Measurements from ENCODE around the gene MARCHF3. TPM values are rescaled to one million over a fixed set of nuclear protein-coding genes. Genes with fewer than 3 reads are reported as not detected.

Gene MARCHF3
- total and polyA plus RNA-seq, 2 of the 13 experiments (the other 11 are each of a cell fraction or from before 2014, with no cell fraction given): 4.8 to 11.9 TPM

DNA sequence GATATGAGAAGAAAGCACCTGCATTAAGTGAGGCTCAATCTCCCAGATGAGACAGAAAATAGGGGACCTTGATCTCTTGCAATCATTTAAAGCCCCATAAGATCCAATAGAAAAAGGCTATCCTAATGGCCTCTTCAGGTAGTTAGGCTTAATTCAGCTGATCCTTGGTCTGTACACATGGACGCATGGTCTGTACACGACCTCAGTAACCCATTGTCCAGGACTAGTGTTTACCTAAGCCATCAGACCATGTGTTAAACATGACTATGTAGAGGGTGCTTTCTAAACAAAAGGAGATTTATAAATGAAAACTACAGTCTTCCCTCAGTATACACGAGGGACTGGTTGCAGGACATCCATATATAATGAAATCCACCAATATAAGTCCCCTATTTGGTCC, 7.5 kb downstream of the MARCHF3 start (continued):
- TF ChIP-seq SOX5 (CRISPR knock-in tag; IDR thresholded peaks at IDR 0.05; ENCODE audit: borderline replicate concordance) (peak; percentile 95), ZNF761 (CRISPR knock-in tag; conservative IDR thresholded peaks at IDR 0.05) (no peak), KLF15 (CRISPR knock-in tag; IDR thresholded peaks at IDR 0.05; ENCODE audit: borderline replicate concordance) (no peak), CHD4 (IDR thresholded peaks at IDR 0.05; ENCODE audit: borderline replicate concordance, low read length) (no peak), HIVEP1 (CRISPR knock-in tag; IDR thresholded peaks at IDR 0.05) (no peak), ZNF713 (CRISPR knock-in tag; IDR thresholded peaks at IDR 0.05) (no peak), PHF21A (CRISPR knock-in tag; IDR thresholded peaks at IDR 0.05) (no peak), HMG20A (CRISPR knock-in tag; IDR thresholded peaks at IDR 0.05; ENCODE audit: borderline replicate concordance) (peak; percentile 85; the same call in 1 of the 2 replicates), ZMYM3 (CRISPR knock-in tag; IDR thresholded peaks at IDR 0.05) (no peak), RFXANK (CRISPR knock-in tag; IDR thresholded peaks at IDR 0.05) (no peak), SALL1 (CRISPR knock-in tag; IDR thresholded peaks at IDR 0.05) (peak; percentile 38; the same call in 1 of the 2 replicates), GTF2F1 (IDR thresholded peaks at IDR 0.05; ENCODE audit: low read length) (no peak), JUN (CRISPR knock-in tag; IDR thresholded peaks at IDR 0.05) (no peak), ARNT2 (CRISPR knock-in tag; IDR thresholded peaks at IDR 0.05; ENCODE audit: low read depth) (no peak), RARA (CRISPR knock-in tag; IDR thresholded peaks at IDR 0.05) (peak; percentile 80)
- TF ChIP-seq, protein P1, sequence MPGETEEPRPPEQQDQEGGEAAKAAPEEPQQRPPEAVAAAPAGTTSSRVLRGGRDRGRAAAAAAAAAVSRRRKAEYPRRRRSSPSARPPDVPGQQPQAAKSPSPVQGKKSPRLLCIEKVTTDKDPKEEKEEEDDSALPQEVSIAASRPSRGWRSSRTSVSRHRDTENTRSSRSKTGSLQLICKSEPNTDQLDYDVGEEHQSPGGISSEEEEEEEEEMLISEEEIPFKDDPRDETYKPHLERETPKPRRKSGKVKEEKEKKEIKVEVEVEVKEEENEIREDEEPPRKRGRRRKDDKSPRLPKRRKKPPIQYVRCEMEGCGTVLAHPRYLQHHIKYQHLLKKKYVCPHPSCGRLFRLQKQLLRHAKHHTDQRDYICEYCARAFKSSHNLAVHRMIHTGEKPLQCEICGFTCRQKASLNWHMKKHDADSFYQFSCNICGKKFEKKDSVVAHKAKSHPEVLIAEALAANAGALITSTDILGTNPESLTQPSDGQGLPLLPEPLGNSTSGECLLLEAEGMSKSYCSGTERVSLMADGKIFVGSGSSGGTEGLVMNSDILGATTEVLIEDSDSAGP (CRISPR knock-in tag; IDR thresholded peaks at IDR 0.05; ENCODE audit: borderline replicate concordance): no peak
- TF ChIP-seq, protein P2, sequence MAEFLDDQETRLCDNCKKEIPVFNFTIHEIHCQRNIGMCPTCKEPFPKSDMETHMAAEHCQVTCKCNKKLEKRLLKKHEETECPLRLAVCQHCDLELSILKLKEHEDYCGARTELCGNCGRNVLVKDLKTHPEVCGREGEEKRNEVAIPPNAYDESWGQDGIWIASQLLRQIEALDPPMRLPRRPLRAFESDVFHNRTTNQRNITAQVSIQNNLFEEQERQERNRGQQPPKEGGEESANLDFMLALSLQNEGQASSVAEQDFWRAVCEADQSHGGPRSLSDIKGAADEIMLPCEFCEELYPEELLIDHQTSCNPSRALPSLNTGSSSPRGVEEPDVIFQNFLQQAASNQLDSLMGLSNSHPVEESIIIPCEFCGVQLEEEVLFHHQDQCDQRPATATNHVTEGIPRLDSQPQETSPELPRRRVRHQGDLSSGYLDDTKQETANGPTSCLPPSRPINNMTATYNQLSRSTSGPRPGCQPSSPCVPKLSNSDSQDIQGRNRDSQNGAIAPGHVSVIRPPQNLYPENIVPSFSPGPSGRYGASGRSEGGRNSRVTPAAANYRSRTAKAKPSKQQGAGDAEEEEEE (CRISPR knock-in tag; IDR thresholded peaks at IDR 0.05; ENCODE audit: borderline replicate concordance): no peak
- TF ChIP-seq, protein P3, sequence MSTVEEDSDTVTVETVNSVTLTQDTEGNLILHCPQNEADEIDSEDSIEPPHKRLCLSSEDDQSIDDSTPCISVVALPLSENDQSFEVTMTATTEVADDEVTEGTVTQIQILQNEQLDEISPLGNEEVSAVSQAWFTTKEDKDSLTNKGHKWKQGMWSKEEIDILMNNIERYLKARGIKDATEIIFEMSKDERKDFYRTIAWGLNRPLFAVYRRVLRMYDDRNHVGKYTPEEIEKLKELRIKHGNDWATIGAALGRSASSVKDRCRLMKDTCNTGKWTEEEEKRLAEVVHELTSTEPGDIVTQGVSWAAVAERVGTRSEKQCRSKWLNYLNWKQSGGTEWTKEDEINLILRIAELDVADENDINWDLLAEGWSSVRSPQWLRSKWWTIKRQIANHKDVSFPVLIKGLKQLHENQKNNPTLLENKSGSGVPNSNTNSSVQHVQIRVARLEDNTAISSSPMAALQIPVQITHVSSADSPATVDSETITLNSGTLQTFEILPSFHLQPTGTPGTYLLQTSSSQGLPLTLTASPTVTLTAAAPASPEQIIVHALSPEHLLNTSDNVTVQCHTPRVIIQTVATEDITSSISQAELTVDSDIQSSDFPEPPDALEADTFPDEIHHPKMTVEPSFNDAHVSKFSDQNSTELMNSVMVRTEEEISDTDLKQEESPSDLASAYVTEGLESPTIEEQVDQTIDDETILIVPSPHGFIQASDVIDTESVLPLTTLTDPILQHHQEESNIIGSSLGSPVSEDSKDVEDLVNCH (CRISPR knock-in tag; IDR thresholded peaks at IDR 0.05): no peak
- TF ChIP-seq, protein P4, sequence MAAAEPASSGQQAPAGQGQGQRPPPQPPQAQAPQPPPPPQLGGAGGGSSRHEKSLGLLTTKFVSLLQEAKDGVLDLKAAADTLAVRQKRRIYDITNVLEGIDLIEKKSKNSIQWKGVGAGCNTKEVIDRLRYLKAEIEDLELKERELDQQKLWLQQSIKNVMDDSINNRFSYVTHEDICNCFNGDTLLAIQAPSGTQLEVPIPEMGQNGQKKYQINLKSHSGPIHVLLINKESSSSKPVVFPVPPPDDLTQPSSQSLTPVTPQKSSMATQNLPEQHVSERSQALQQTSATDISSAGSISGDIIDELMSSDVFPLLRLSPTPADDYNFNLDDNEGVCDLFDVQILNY (CRISPR knock-in tag; conservative IDR thresholded peaks at IDR 0.05): no peak
- TF ChIP-seq, protein P5, sequence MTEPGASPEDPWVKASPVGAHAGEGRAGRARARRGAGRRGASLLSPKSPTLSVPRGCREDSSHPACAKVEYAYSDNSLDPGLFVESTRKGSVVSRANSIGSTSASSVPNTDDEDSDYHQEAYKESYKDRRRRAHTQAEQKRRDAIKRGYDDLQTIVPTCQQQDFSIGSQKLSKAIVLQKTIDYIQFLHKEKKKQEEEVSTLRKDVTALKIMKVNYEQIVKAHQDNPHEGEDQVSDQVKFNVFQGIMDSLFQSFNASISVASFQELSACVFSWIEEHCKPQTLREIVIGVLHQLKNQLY (CRISPR knock-in tag; IDR thresholded peaks at IDR 0.05): peak; percentile 83
- TF ChIP-seq, protein P6, sequence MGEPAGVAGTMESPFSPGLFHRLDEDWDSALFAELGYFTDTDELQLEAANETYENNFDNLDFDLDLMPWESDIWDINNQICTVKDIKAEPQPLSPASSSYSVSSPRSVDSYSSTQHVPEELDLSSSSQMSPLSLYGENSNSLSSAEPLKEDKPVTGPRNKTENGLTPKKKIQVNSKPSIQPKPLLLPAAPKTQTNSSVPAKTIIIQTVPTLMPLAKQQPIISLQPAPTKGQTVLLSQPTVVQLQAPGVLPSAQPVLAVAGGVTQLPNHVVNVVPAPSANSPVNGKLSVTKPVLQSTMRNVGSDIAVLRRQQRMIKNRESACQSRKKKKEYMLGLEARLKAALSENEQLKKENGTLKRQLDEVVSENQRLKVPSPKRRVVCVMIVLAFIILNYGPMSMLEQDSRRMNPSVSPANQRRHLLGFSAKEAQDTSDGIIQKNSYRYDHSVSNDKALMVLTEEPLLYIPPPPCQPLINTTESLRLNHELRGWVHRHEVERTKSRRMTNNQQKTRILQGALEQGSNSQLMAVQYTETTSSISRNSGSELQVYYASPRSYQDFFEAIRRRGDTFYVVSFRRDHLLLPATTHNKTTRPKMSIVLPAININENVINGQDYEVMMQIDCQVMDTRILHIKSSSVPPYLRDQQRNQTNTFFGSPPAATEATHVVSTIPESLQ (CRISPR knock-in tag; conservative IDR thresholded peaks at IDR 0.05): no peak
